Ramos (cell line): ENCODE results near the gene RPS19.

Experiments
- in situ Hi-C: fragments of 300-500 bp; cut with MboI; formaldehyde crosslinking; loops from one replicate; pipeline ENCODE4 v1.14.3; 2022; ENCODE audit warnings: low sequenced_read_pairs; ENCODE audit not compliant: unreplicated experiment

RPS19 gene

GRCh38 chr19:41859618-41860418, at the start of gene RPS19:
RPS19 (plus strand) TSS chr19:41860255; CDS start chr19:41860775, 520 bp downstream.
- in situ Hi-C loops, result no loop called here

- in situ Hi-C loops, result no loop called here
Observed at GRCh38 chr19:41810301-41810700, 49.8 kb upstream of the RPS19 start.

DNA sequence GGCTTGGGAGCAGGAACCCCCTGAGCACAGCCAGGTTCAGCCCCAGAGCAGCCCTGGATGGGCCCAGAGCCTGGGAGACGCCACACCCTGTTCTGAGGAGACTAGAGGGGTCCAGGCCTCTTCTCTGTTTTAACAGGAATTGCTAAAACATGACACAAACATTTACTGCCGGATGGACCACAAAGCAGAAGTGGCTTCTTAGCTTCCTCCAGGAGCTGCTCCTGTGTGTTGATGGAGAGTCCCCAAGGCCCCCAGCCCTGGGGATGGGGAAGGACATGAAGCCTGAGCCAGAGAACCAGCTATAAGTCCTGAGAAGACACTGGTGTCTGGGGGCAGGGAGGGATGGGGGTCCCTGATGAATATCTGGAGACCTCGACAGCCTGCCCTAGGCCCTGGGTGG, 49.0 kb upstream of the RPS19 start:
- in situ Hi-C loops, result no loop called here

- in situ Hi-C loops, result no loop called here
Observed at GRCh38 chr19:41811981-41812380, 48.1 kb upstream of the RPS19 start.

GRCh38 chr19:41813911-41814310, 46.1 kb upstream of the RPS19 start:
- in situ Hi-C loops, result no loop called here

GRCh38 chr19:41815301-41815700, 44.8 kb upstream of the RPS19 start:
- in situ Hi-C loops, result no loop called here

DNA sequence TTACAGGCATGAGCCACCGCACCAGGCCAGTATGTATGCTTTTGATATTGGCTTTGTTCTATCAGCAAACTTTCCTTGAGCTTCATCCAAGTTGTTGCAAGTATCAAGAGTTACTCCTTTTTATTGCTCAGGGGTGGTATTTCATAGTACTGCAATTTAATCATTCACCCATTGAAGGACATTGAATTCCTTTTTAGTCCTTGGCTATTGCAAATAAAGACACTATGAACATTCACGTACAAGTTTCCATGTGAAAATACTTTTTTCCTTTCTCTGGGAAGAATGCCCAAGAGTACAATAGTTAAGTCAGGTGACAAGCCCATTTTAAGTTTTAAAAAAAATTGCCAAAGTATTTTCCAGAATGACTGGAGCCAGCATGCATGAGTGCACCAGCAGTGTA, 43.3 kb upstream of the RPS19 start:
- in situ Hi-C loops, result no loop called here

GRCh38 chr19:41821003-41821735, 38.9 kb upstream of the RPS19 start:
- in situ Hi-C loops, result no loop called here

GRCh38 chr19:41837981-41838708, 21.9 kb upstream of the RPS19 start:
- in situ Hi-C loops, result no loop called here

GRCh38 chr19:41839211-41839610, 20.8 kb upstream of the RPS19 start:
- in situ Hi-C loops, result no loop called here

GRCh38 chr19:41843371-41843770, 16.7 kb upstream of the RPS19 start:
- in situ Hi-C loops, result no loop called here

GRCh38 chr19:41844601-41845000, 15.5 kb upstream of the RPS19 start, which contains the start of gene LYPD4:
LYPD4 (minus strand) TSS chr19:41844683; CDS start chr19:41839285, 5,398 bp downstream.
- in situ Hi-C loops, result no loop called here

DNA sequence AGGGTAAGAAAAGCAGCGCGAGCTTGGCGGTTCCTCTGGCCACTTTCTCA, 15.2 kb upstream of the RPS19 start, which contains the start of gene DMRTC2:
DMRTC2 (plus strand) TSS at position 42 of the 50 bp plus-strand sequence. CDS start 2,387 bp downstream, outside the sequence.
- in situ Hi-C loops, result no loop called here

GRCh38 chr19:41845051-41845590, 14.9 kb upstream of the RPS19 start:
- in situ Hi-C loops, result no loop called here

DNA sequence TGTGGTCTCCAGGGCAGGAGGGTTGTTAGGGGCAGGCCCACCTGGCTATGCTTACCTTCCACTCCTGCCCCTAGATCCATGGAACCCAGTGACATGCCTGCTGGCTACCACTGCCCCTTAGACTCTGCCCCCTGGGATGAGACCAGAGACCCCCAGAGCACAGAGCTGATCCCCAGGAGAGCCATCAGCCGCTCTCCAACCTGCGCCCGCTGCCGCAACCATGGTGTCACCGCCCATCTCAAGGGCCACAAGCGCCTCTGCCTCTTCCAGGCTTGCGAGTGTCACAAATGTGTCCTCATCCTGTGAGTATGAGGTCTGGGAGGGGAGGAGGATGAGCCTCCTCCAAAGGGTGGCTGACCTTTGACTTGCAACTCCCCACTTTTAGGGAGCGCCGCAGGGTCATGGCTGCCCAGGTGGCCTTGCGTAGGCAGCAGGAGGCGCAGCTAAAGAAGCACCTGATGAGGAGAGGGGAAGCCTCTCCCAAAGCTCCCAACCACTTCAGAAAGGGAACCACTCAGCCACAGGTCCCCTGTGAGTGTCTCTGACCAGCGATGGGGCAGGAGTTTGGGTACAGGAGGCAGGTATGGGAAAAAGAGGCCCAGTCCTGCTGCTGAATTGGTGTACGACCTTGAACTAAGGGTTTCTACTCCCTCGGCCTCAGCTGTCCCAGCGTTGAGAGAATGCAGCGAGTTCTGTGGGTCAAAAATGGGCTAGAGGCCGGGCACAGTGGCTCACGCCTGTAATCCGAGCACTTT, 12.5 kb upstream of the RPS19 start:
- in situ Hi-C loops, result no loop called here

GRCh38 chr19:41848666-41849065, 11.4 kb upstream of the RPS19 start:
- in situ Hi-C loops, result no loop called here

DNA sequence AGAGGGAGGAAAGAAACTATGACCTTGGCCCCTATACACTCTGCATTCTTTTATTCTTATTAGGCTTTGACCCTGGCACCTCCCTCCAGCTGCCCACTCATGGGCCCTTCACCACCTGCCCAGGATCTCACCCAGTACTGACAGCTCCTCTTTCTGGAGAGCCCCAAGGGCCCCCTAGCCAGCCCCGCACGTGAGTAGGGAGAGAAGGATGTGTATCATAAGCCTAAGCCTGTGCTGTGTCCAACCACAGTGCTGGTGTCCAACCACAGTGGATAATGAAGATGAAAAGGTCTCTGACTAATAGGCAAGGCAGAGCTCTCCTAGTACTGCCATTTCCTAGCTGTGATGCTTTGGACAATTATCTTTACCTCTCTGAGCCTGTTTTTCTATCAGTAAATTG, 11.0 kb upstream of the RPS19 start:
- in situ Hi-C loops, result no loop called here

- in situ Hi-C loops, result no loop called here
Observed at GRCh38 chr19:41850381-41850780, 9.7 kb upstream of the RPS19 start.

DNA sequence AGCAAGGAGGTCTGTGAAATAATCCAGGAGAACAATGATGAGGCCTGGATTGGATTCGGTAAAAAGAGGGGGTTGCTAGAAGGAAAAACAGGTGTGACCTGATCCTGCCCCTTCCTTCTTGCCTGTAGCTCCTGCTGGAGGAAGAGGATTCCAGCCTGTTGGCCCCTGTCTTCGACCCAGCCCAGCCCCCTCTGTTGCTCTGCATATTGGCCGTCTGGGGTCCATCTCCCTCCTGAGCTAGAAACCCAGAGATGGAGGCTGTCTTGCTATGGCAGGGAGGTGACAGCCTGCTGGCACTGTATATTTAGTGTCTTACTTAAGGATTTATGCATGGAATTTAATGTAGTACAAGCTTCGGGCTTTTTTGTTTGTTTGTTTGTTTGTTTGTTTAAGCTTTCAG, 8.6 kb upstream of the RPS19 start:
- in situ Hi-C loops, result no loop called here

- in situ Hi-C loops, result no loop called here
Observed at GRCh38 chr19:41853344-41853743, 6.7 kb upstream of the RPS19 start.
